Heart left ventricle (tissue), 16 donors: Measurements from ENCODE around the gene SMLR1. TPM values are rescaled to one million over a fixed set of nuclear protein-coding genes. Genes with fewer than 3 reads are reported as not detected.

ENCODE experiments used
- ATAC-seq, 4 donors: fragments of 200-7000 bp; cut with Tn5 transposase; one replicate each; pipeline ENCODE4 v1.9.1; 2020 to 2022; ENCODE audit warnings: moderate library complexity in 4 of 4, mild to moderate bottlenecking in 3 of 4, moderate number of reproducible peaks in 1 of 4
- DNase-seq, 5 donors: peaks; one replicate each; pipeline ENCODE4 v3.0.0-alpha.2; 2020
- H3K27ac ChIP-seq, 12 donors: fragments of 200-600 bp; sonication (generic) in 4 of 12; one replicate each; pipeline versions ENCODE4 v1.5.0 to v1.8.0; 2016 to 2022; ENCODE audit warnings: mild to moderate bottlenecking in 2 of 12
- H3K27me3 ChIP-seq, 9 donors: fragments of 200-600 bp; sonication (generic) in 2 of 9; one replicate each; pipeline versions ENCODE4 v1.5.1 to v1.8.0; 2016 to 2022; ENCODE audit warnings: mild to moderate bottlenecking in 3 of 9
- H3K36me3 ChIP-seq, 9 donors: fragments of 200-600 bp; sonication (generic) in 2 of 9; one replicate each; pipeline versions ENCODE4 v1.5.0 to v1.8.0; 2018 to 2022; ENCODE audit warnings: mild to moderate bottlenecking in 2 of 9
- H3K4me1 ChIP-seq, 12 donors: fragments of 200-600 bp; sonication (generic) in 4 of 12; one replicate each; pipeline versions ENCODE4 v1.5.0 to v1.8.0; 2016 to 2022; ENCODE audit warnings: mild to moderate bottlenecking in 3 of 12
- H3K4me3 ChIP-seq, 12 donors: fragments of 200-600 bp; sonication (generic) in 4 of 12; one replicate each; pipeline versions ENCODE4 v1.5.0 to v1.8.0; 2017 to 2022; ENCODE audit warnings: mild to moderate bottlenecking in 9 of 12, moderate library complexity in 4 of 12
- H3K9me3 ChIP-seq, 12 donors: fragments of 200-600 bp; sonication (generic) in 4 of 12; one replicate each; pipeline versions ENCODE4 v1.5.0 to v1.8.0; 2016 to 2022; ENCODE audit warnings: mild to moderate bottlenecking in 1 of 12
- CTCF ChIP-seq, 12 donors: fragments of 200-600 bp; sonication (generic) in 4 of 12; IDR thresholded peaks; one replicate each; pipeline versions ENCODE4 v1.5.0 to v1.8.0; 2018 to 2022; ENCODE audit warnings: antibody characterized with exemption in 12 of 12, mild to moderate bottlenecking in 5 of 12
- POLR2A ChIP-seq, 2 donors: fragments of 450-650 bp; IDR thresholded peaks; one replicate each; pipeline ENCODE4 v1.6.1; 2017; ENCODE audit warnings: antibody characterized with exemption in 2 of 2, mild to moderate bottlenecking in 2 of 2, moderate library complexity in 2 of 2
- WGBS, 4 donors: extraction: QIAGEN DNeasy Blood & Tissue Kit in 2 of 4; methylation state at CpG; one replicate each; pipeline versions ENCODE4 v1.1.5 to v1.1.7; 2013 to 2018; 5-methylcytosine and 5-hydroxymethylcytosine counted together
- intact Hi-C, 10 donors: fragments of 100-400 bp; cut with DNase I; formaldehyde crosslinking; loops; one replicate each; pipeline versions ENCODE4 v1.11.1 to v1.14.2; 2022
- polyA plus RNA-seq, 2 donors: library from polyadenylated mRNA; stranded (reverse); fragments of 200-250 nt; gene quantifications; one replicate each; pipeline ENCODE4 v1.2.3, GENCODE V29; 2013
- total RNA-seq, 9 donors: library from RNA; depleted of rRNA in 2 of 9; stranded (reverse); fragments of >200 nt in 2 of 9; fragmentation: NEBNext Ultra II Directional in 3 of 9; extraction: Animal tissue kit (Norgen Biotek cat#: 25700) in 3 of 9; gene quantifications; one replicate each; pipeline versions ENCODE4 v1.1.0 to v1.2.4, GENCODE V29; 2016 to 2023
- donor health status: ischemic (EF 13 %, LVEDD 7.1; RV severe dilation, severe dysfunction).
- donor health status: healthy with polysubstance abuse.
- donor health status: DM: no; HTN: yes; CAD: no.
- donor health status: DM: no; HTN: no; CAD: no.
- donor health status: ischemic (EF 25% LVEDD 6.9; RV normal size, moderate dysfunction).
- donor health status: ischemic (EF 25% LVEDD 5.7; RV mildly dilated, moderate dysfunction).
- donor health status: healthy.
- donor health status: DM: yes; HTN: yes; CAD: no.
- donor health status: ischemic (EF 35%, LVEDD 5.7; RV mildly dilated, moderate dysfunction).
- donor health status: nonischemic (EF 11% LVEDD 7.7; RV severe dilation, severe dysfunction).
- donor health status: DM: yes; HTN: yes; CAD: no.
- donor health status: PGD.
- donor health status: ischemic (EF 29% LVEDD 5.4; RV normal size, mild dysfunction).
- donor health status: nonischemic (EF 23%, LVEDD 6.1; RV moderate dilation, normal function).

Gene SMLR1
- total and polyA plus RNA-seq, 11 donors = not detected

- Histone ChIP-seq H3K9me3 (peaks cover 0 to 4% (median 0%) of the 10 kb centered on the region in 12 donors), H3K4me1 (peaks cover 0 to 10% (median 0%) of the 10 kb centered on the region in 12 donors), H3K27me3 (no peaks in the 10 kb centered on the region), H3K36me3 (peaks cover 0 to 58% (median 13%) of the 10 kb centered on the region in 9 donors), H3K4me3 (no peak overlapping the region), H3K27ac (no peak overlapping the region)
- DNase-seq = no peak
- intact Hi-C loops = no loop called here
- ATAC-seq = peak in 1 of 4 donors; percentile 39
- TF ChIP-seq POLR2A (IDR thresholded peaks at IDR 0.05) (no peak), CTCF (IDR thresholded peaks at IDR 0.05) (no peak)
- 64 to 69% (median 67%) methylated on average over 5 of the region's 5 CpGs for WGBS, 4 donors
These were observed 26.5 kb downstream of the SMLR1 start for GRCh38 chr6:130853555-130854183.

GRCh38 chr6:130858054-130858453, 30.8 kb downstream of the SMLR1 start:
- no peak for ATAC-seq
- no peak for TF ChIP-seq POLR2A (IDR thresholded peaks at IDR 0.05)
- no peak for TF ChIP-seq CTCF (IDR thresholded peaks at IDR 0.05)
- intact Hi-C loops = no loop called here

GRCh38 chr6:130858498-130859160, 31.4 kb downstream of the SMLR1 start:
- H3K27me3 ChIP-seq = no peaks in the 10 kb centered on the region
- no peak for TF ChIP-seq POLR2A (IDR thresholded peaks at IDR 0.05)
- no peak for TF ChIP-seq CTCF (IDR thresholded peaks at IDR 0.05)
- H3K9me3 ChIP-seq = peaks cover 0 to 4% (median 0%) of the 10 kb centered on the region in 12 donors
- DNase-seq (no peak), ATAC-seq (no peak)
- intact Hi-C loops = no loop called here
- H3K4me3 ChIP-seq = no peak overlapping the region
- H3K36me3 ChIP-seq = peaks cover 0 to 96% (median 29%) of the 10 kb centered on the region in 9 donors
- H3K27ac ChIP-seq = no peak overlapping the region
- 72 to 94% (median 76%) methylated on average over 2 of the region's 2 CpGs for WGBS, 4 donors
- peaks cover 0 to 5% (median 0%) of the 10 kb centered on the region in 12 donors for H3K4me1 ChIP-seq

More at GRCh38 chr6:130858054-130858453, 30.8 kb downstream of the SMLR1 start:
- 87 to 92% (median 90%) methylated on average over 4 of the region's 4 CpGs for WGBS, 4 donors
- no peak overlapping the region for H3K27ac ChIP-seq
- no peak for DNase-seq
- peaks cover 0 to 4% (median 0%) of the 10 kb centered on the region in 12 donors for H3K9me3 ChIP-seq
- H3K4me1 ChIP-seq = peaks cover 0 to 6% (median 0%) of the 10 kb centered on the region in 12 donors
- H3K36me3 ChIP-seq = peaks cover 0 to 95% (median 24%) of the 10 kb centered on the region in 9 donors
- H3K4me3 ChIP-seq = no peak overlapping the region
- H3K27me3 ChIP-seq = no peaks in the 10 kb centered on the region

GRCh38 chr6:130859161-130859867, 32.1 kb downstream of the SMLR1 start:
- no peaks in the 10 kb centered on the region for H3K27me3 ChIP-seq
- peaks cover 0 to 4% (median 0%) of the 10 kb centered on the region in 12 donors for H3K9me3 ChIP-seq
- 90 to 93% (median 92%) methylated on average over 11 of the region's 11 CpGs for WGBS, 4 donors
- intact Hi-C loops = no loop called here
- DNase-seq (no peak), ATAC-seq (no peak)
- no peak for TF ChIP-seq CTCF (IDR thresholded peaks at IDR 0.05)
- TF ChIP-seq POLR2A (IDR thresholded peaks at IDR 0.05) = no peak
- H3K27ac ChIP-seq = no peak overlapping the region
- no peaks in the 10 kb centered on the region for H3K4me1 ChIP-seq
- H3K36me3 ChIP-seq = peaks cover 0 to 96% (median 35%) of the 10 kb centered on the region in 9 donors
- no peak overlapping the region for H3K4me3 ChIP-seq
